PC-3 (cell line): ENCODE measurements around the gene RBM7. TPM values are rescaled to one million over a fixed set of nuclear protein-coding genes. Genes with fewer than 3 reads are reported as not detected.
A peak's percentile ranks its signal among the peaks of the same experiment; 100 is the strongest.

ENCODE experiments used
- ATAC-seq: fragments of 200-7000 bp; cut with Tn5 transposase; 2 replicates; pipeline ENCODE4 v1.9.1; 2020; ENCODE audit warnings: mild to moderate bottlenecking, moderate library complexity
- BruUV-seq: library from RNA; stranded (reverse); fragments of 400-500 nt; replicated peaks from 2 replicates; lab custom pipeline; 2021; lab: Mats Ljungman, UMichigan
- CTCF ChIA-PET: fragments of 300-600 bp; sonication (Branson Sonifier 250); formaldehyde crosslinking; loops from one replicate; lab custom pipeline; 2022; ENCODE audit warnings: antibody characterized with exemption; lab: Charles Lee
- POLR2A ChIA-PET: fragments of 300-600 bp; sonication (Branson Sonifier 250); formaldehyde crosslinking; loops from one replicate; lab custom pipeline; 2022; ENCODE audit warnings: antibody characterized with exemption; ENCODE audit not compliant: unreplicated experiment; lab: Charles Lee
- DNase-seq: peaks from one replicate; pipeline ENCODE4 v3.0.0-alpha.2; 2015
- H2AFZ ChIP-seq: fragments of 300-600 bp; sonication (generic); 2 replicates; pipeline ENCODE4 v1.6.0; 2016; ENCODE audit warnings: antibody characterized with exemption, low read length
- H3F3A ChIP-seq: fragments of 300-600 bp; sonication (generic); one replicate; pipeline ENCODE4 v1.6.0; 2017; ENCODE audit warnings: antibody characterized with exemption, low read length, control low read depth, mild to moderate bottlenecking; ENCODE audit not compliant: unreplicated experiment
- H3K27ac ChIP-seq: fragments of 300-600 bp; sonication (generic); 2 replicates; pipeline ENCODE4 v1.5.1; 2016; ENCODE audit warnings: mild to moderate bottlenecking, low read length
- H3K27me3 ChIP-seq: fragments of 300-600 bp; sonication (generic); 2 replicates; pipeline ENCODE4 v1.6.1; 2016; ENCODE audit warnings: low read length, mixed read lengths
- H3K36me3 ChIP-seq: fragments of 300-600 bp; sonication (generic); 2 replicates; pipeline ENCODE4 v1.6.1; 2016; ENCODE audit warnings: low read depth, mixed run types, low read length, mixed read lengths
- H3K4me1 ChIP-seq: fragments of 300-600 bp; sonication (generic); 2 replicates; pipeline ENCODE4 v1.5.1; 2016; ENCODE audit warnings: low read length; ENCODE audit not compliant: insufficient read depth
- H3K4me2 ChIP-seq: fragments of 300-600 bp; sonication (generic); 2 replicates; pipeline ENCODE4 v1.6.0; 2016; ENCODE audit warnings: low read length
- H3K4me3 ChIP-seq: fragments of 300-600 bp; sonication (generic); 2 replicates; pipeline ENCODE4 v1.5.1; 2016; ENCODE audit warnings: mild to moderate bottlenecking, low read length, mixed read lengths
- H3K79me2 ChIP-seq: fragments of 300-600 bp; sonication (generic); 2 replicates; pipeline ENCODE4 v1.6.1; 2017; ENCODE audit warnings: low read length, mixed read lengths
- H3K9ac ChIP-seq: fragments of 300-600 bp; sonication (generic); 2 replicates; pipeline ENCODE4 v1.6.0; 2016; ENCODE audit warnings: mild to moderate bottlenecking, low read length
- H3K9me2 ChIP-seq: fragments of 300-600 bp; sonication (generic); replicated peaks from 2 replicates; pipeline ENCODE4 v1.6.1; 2016; ENCODE audit warnings: mixed run types, low read length, mixed read lengths
- H3K9me3 ChIP-seq: fragments of 300-600 bp; sonication (generic); 2 replicates; pipeline ENCODE4 v1.6.1; 2016; ENCODE audit warnings: low read length, mixed read lengths
- H4K20me1 ChIP-seq: fragments of 300-600 bp; sonication (generic); 2 replicates; pipeline ENCODE4 v1.6.1; 2016; ENCODE audit warnings: low read length, mixed read lengths
- EZH2 ChIP-seq: fragments of 300-600 bp; sonication (generic); IDR thresholded peaks from one replicate; pipeline ENCODE4 v1.6.1; 2017; ENCODE audit warnings: antibody characterized with exemption, mild to moderate bottlenecking, low read length; ENCODE audit not compliant: unreplicated experiment
- EZH2phosphoT487 ChIP-seq: fragments of 300-600 bp; sonication (generic); IDR thresholded peaks from 2 replicates; pipeline ENCODE4 v1.6.1; 2018; ENCODE audit warnings: mild to moderate bottlenecking, antibody characterized with exemption, low read length, borderline replicate concordance
- intact Hi-C: fragments of 100-400 bp; cut with micrococcal nuclease; formaldehyde crosslinking; loops from 2 replicates; pipeline ENCODE4 v1.9.0; 2023
- total RNA-seq: library from RNA; depleted of rRNA; stranded (reverse); fragments of >200 nt; gene quantifications from 2 replicates; pipeline ENCODE4 v1.2.3, GENCODE V29; 2014
- TF ChIP-seq, protein P1 (sequence below): fragments of 300-600 bp; sonication (generic); conservative IDR thresholded peaks from 2 replicates; pipeline ENCODE4 v1.5.1; 2017; ENCODE audit warnings: antibody characterized with exemption, low read depth, mild to moderate bottlenecking, low read length

Gene RBM7
- total RNA-seq, 1 experiment from 2014 or later, result 30.1 TPM

DNA sequence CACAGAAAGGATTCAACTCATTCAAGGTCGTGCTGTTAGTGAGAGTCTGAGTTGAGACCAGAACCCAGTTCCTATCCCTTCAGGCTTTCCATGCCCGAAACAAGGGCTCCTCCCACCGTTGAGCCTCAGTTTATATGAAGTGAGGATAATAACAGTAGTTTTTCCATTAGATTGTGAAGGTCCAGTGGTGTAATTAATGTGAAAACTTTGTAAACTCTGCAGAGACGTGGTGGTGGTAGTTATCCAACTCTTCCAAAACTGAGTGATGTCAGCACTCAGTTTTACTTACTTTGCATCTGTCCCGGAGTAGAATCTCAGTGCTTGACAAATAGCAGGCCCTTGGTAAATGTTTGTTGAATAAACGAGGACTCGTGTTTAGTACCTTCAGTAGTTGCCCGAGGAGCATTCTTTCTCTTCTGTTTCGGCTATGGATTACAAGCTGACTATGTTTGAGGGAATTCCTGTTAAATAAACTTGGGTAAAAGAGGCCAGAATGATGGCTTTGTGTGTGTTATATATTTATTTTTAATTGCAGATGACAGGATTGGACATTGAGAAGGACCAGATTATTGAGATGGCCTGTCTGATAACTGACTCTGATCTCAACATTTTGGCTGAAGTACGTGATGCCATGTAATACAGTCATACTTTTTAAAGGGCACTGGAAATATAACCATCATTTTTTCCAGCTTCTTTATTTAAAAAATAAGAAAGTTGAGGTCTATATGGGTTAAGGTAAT lies 39.8 kb downstream of the RBM7 start:
- Histone ChIP-seq H2AFZ (peak overlapping the region; percentile 98), H3K36me3 (peaks cover 12% of the 10 kb centered on the region; the same call in 1 of the 2 replicates), H3K9me3 (no peaks in the 10 kb centered on the region), H4K20me1 (no peaks in the 10 kb centered on the region; the same call in 1 of the 2 replicates), H3K27ac (peak overlapping the region; percentile 20), H3K27me3 (no peaks in the 10 kb centered on the region), H3K9ac (peak overlapping the region; percentile 86), H3K4me3 (peak overlapping the region; percentile 97), H3F3A (peaks cover 3% of the 10 kb centered on the region), H3K79me2 (peaks cover 60% of the 10 kb centered on the region), H3K4me2 (peak overlapping the region; percentile 91), H3K4me1 (peaks cover 31% of the 10 kb centered on the region), H3K9me2 (no peaks in the 10 kb centered on the region)
- intact Hi-C loops, result loop anchor here (2.0 kb wide), 1 partner anchor 123 kb away; no protein-coding TSS in a partner anchor
- ATAC-seq (no peak), DNase-seq (peak; percentile 29)
- BruUV-seq, result no TSS peak
- CTCF ChIA-PET, result interaction anchor here (0.6 kb wide), 1 partner anchor 446 kb away, joined by 4 read pairs; no protein-coding TSS in a partner anchor
- POLR2A ChIA-PET, result no interaction called here
- TF ChIP-seq EZH2 (no peak), EZH2phosphoT487 (no peak)
- TF ChIP-seq, protein P1, sequence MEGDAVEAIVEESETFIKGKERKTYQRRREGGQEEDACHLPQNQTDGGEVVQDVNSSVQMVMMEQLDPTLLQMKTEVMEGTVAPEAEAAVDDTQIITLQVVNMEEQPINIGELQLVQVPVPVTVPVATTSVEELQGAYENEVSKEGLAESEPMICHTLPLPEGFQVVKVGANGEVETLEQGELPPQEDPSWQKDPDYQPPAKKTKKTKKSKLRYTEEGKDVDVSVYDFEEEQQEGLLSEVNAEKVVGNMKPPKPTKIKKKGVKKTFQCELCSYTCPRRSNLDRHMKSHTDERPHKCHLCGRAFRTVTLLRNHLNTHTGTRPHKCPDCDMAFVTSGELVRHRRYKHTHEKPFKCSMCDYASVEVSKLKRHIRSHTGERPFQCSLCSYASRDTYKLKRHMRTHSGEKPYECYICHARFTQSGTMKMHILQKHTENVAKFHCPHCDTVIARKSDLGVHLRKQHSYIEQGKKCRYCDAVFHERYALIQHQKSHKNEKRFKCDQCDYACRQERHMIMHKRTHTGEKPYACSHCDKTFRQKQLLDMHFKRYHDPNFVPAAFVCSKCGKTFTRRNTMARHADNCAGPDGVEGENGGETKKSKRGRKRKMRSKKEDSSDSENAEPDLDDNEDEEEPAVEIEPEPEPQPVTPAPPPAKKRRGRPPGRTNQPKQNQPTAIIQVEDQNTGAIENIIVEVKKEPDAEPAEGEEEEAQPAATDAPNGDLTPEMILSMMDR, result no peak

DNA sequence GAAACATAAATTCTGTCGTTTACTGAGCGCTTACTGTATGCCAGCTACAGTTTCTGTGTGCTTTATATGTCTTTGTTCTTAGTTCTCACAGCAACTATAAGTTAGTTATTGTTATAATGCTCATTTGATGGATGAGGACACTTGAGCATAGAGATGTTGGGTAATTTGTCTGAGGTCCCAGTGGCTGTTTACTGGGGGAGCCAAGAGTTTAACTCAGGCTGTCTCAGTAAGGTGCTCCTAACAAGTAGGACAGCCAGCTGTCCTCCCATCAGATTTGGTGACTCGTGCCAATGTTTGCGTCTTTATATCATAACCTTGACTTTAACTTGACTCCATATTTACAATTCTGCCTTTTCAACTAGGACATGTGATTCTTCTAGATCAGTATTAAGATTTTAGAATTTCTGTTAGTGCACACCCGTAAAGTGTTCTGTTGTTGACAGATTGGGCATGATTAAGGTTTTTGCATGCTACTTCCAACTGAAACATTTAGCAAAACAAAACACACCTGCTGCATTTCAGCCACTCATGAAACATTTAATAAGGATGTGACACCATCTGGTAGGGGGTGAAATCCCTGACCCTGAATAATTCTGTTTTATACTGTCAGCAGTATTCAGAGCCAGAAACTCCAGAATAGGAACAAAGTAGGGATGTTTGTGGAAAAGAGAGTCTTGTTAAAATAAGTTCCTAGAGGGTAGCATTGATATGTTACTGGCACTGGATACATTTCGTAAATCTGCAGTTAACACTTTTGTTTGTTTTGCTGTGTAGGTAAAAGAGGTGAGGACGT lies 40.7 kb downstream of the RBM7 start:
- H3K27me3 ChIP-seq, result no peaks in the 10 kb centered on the region
- ChIA-PET POLR2A (no interaction called here), CTCF (interaction anchor here (0.6 kb wide), 1 partner anchor 447 kb away, joined by 4 read pairs; no protein-coding TSS in a partner anchor)
- ATAC-seq (no peak), DNase-seq (peak; percentile 36)
- no peaks in the 10 kb centered on the region for H3K9me2 ChIP-seq
- H3K9ac ChIP-seq, result no peak overlapping the region
- no TSS peak for BruUV-seq
- intact Hi-C loops, result loop anchor here (2.0 kb wide), 1 partner anchor 122 kb away; no protein-coding TSS in a partner anchor
- H3K9me3 ChIP-seq, result no peaks in the 10 kb centered on the region
- H4K20me1 ChIP-seq, result no peaks in the 10 kb centered on the region; the same call in 1 of the 2 replicates
- H2AFZ ChIP-seq, result no peak overlapping the region
- peaks cover 31% of the 10 kb centered on the region for H3K4me1 ChIP-seq
- H3K79me2 ChIP-seq, result peaks cover 69% of the 10 kb centered on the region
- H3K27ac ChIP-seq, result no peak overlapping the region
- H3K4me3 ChIP-seq, result peak overlapping the region; percentile 97
- H3K36me3 ChIP-seq, result peaks cover 20% of the 10 kb centered on the region; the same call in 1 of the 2 replicates
- peaks cover 3% of the 10 kb centered on the region for H3F3A ChIP-seq
- no peak for TF ChIP-seq EZH2phosphoT487
- TF ChIP-seq EZH2, result no peak
- TF ChIP-seq, protein P1, result no peak
- H3K4me2 ChIP-seq, result peak overlapping the region; percentile 91
